ENCODE data around the gene GNB3. TPM values are rescaled to one million over a fixed set of nuclear protein-coding genes. Genes with fewer than 3 reads are reported as not detected.
"Not testable (repeated sequence)": the region's sequence is repeated elsewhere in the genome, so short reads cannot be mapped to it uniquely, and the experiment has no call there.

Gene GNB3
- total RNA-seq, 4 donors from 2014 or later, result 0.39 to 3.0 (median 2.1) TPM

DNA sequence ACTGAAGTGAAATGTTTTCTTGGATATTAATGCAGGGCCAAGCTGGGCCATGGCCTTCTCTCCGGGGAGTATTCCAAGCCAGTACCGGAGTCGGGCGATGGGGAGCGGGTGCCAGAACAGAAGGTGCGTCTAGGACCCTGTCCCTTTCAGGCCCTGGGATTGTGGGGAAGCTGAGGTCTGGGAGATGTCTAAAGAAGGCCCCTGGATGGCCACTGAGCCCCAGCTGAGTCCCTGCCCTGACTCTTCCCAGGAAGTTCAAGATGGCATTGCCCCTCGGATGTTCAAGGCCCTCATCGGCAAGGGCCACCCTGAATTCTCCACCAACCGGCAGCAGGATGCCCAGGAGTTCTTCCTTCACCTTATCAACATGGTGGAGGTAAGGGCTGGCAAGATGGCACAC lies 19.4 kb downstream of the GNB3 start:
- no peaks in the 10 kb centered on the region for H3K9me3 ChIP-seq
- intact Hi-C loops (cut with DNase I), result no loop called here

DNA sequence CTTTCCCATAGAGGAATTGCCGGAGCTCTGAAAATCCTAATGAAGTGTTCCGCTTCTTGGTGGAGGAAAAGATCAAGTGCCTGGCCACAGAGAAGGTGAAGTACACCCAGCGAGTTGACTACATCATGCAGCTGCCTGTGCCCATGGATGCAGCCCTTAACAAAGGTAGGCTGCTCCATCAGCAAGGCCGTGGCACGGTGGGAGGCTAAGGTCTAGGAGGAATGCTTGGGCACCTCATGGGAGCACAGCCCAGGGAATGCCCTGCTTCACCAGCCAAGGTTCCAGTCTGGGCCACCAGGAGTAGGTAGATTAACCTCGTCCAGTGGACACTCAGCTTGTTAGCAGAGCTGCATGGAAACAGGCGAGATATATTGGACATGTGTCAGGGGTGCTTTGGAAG lies 20.2 kb downstream of the GNB3 start:
- DNase-seq, result no peak
- H3K9me3 ChIP-seq, result no peaks in the 10 kb centered on the region
- intact Hi-C loops (cut with DNase I), result no loop called here
- H3K4me3 ChIP-seq (replicated peaks in 1 of 3), result no peak overlapping the region
- H3K36me3 ChIP-seq, result peaks cover 70 to 86% of the 10 kb centered on the region in 2 donors
- no peaks in the 10 kb centered on the region for H3K4me1 ChIP-seq
- WGBS, 2 donors, result 92 to 97% methylated on average over 5 to 7 of the region's 7 CpGs
- no peak for TF ChIP-seq POLR2A (IDR thresholded peaks at IDR 0.05)
- TF ChIP-seq, protein P1, sequence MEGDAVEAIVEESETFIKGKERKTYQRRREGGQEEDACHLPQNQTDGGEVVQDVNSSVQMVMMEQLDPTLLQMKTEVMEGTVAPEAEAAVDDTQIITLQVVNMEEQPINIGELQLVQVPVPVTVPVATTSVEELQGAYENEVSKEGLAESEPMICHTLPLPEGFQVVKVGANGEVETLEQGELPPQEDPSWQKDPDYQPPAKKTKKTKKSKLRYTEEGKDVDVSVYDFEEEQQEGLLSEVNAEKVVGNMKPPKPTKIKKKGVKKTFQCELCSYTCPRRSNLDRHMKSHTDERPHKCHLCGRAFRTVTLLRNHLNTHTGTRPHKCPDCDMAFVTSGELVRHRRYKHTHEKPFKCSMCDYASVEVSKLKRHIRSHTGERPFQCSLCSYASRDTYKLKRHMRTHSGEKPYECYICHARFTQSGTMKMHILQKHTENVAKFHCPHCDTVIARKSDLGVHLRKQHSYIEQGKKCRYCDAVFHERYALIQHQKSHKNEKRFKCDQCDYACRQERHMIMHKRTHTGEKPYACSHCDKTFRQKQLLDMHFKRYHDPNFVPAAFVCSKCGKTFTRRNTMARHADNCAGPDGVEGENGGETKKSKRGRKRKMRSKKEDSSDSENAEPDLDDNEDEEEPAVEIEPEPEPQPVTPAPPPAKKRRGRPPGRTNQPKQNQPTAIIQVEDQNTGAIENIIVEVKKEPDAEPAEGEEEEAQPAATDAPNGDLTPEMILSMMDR (IDR thresholded peaks at IDR 0.05), result no peak
- H3K27ac ChIP-seq, result no peak overlapping the region
- H3K27me3 ChIP-seq, result no peaks in the 10 kb centered on the region

More for the DNA sequence above, 19.4 kb downstream of the GNB3 start:
- no peaks in the 10 kb centered on the region for H3K4me1 ChIP-seq
- no peaks in the 10 kb centered on the region for H3K27me3 ChIP-seq
- H3K27ac ChIP-seq, result no peak overlapping the region
- 93 to 97% methylated on average over 9 of the region's 9 CpGs for WGBS, 2 donors
- H3K36me3 ChIP-seq, result peaks cover 72 to 90% of the 10 kb centered on the region in 2 donors
- TF ChIP-seq POLR2A (IDR thresholded peaks at IDR 0.05), result no peak
- TF ChIP-seq, protein P1 (IDR thresholded peaks at IDR 0.05), result no peak
- no peak for DNase-seq
- H3K4me3 ChIP-seq (replicated peaks in 1 of 3), result no peak overlapping the region

DNA sequence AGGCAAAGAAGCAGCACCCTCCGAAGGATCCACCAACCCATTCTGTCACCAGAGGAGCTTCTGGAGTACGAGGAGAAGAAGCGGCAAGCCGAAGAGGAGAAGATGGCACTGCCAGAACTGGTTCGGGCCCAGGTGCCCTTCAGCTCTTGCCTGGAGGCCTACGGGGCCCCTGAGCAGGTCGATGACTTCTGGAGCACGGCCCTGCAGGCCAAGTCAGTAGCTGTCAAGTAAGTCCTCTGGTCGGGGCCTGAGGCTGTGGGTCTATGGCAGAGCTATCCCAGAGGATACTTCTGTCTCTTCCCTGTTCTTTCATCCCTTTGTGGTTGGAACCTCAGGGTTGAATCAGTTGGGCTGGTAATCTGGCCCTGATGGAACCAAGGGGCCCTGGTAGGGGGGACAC lies 20.7 kb downstream of the GNB3 start:
- TF ChIP-seq POLR2A (IDR thresholded peaks at IDR 0.05), result no peak
- TF ChIP-seq, protein P1 (IDR thresholded peaks at IDR 0.05), result no peak
- no peak for DNase-seq
- H3K4me1 ChIP-seq, result no peaks in the 10 kb centered on the region
- H3K4me3 ChIP-seq (replicated peaks in 1 of 3), result no peak overlapping the region
- H3K9me3 ChIP-seq, result no peaks in the 10 kb centered on the region
- WGBS, 2 donors, result 97% methylated on average over 8 of the region's 9 CpGs
- no peak overlapping the region for H3K27ac ChIP-seq
- intact Hi-C loops (cut with DNase I), result no loop called here
- peaks cover 67 to 81% of the 10 kb centered on the region in 2 donors for H3K36me3 ChIP-seq
- no peaks in the 10 kb centered on the region for H3K27me3 ChIP-seq

- 93 to 95% methylated on average over 11 of the region's 11 CpGs for WGBS, 2 donors
- no peaks in the 10 kb centered on the region for H3K9me3 ChIP-seq
- TF ChIP-seq, protein P1 (IDR thresholded peaks at IDR 0.05), result no peak
- TF ChIP-seq POLR2A (IDR thresholded peaks at IDR 0.05), result no peak
- H3K27me3 ChIP-seq, result no peaks in the 10 kb centered on the region
- H3K4me3 ChIP-seq (replicated peaks in 1 of 3), result no peak overlapping the region
- intact Hi-C loops (cut with DNase I), result no loop called here
- DNase-seq, result no peak
- peaks cover 56 to 65% of the 10 kb centered on the region in 2 donors for H3K36me3 ChIP-seq
- H3K27ac ChIP-seq, result no peak overlapping the region
- peaks cover 4 to 5% of the 10 kb centered on the region in 2 donors for H3K4me1 ChIP-seq
Measured at GRCh38 chr12:6863033-6863432, 22.3 kb downstream of the GNB3 start.

DNA sequence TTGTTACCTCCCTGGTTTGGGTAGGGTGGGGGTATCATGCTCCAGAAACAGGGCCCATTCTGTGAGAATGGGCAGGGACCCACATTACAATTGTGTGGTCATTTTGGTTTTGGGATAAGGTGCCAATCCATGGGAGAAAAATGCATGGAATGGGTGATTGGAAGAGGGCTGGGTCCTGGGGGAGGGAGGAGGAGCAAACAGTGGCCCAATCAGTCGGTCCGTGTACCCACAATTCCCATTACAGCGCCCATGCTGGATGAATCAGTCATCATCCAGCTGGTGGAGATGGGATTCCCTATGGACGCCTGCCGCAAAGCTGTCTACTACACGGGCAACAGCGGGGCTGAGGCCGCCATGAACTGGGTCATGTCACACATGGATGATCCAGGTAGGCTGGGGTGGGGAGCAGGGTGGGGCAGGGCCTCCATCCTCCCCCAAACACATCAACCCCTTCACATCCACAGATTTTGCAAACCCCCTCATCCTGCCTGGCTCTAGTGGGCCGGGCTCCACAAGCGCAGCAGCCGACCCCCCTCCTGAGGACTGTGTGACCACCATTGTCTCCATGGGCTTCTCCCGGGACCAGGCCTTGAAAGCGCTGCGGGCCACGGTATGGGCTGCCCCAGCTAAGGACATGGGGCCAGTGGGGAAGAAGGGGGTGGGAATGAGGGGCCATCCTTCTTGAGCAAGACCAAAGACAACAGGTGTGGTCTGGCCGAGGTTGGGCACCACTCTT lies 23.0 kb downstream of the GNB3 start:
- no peak for TF ChIP-seq POLR2A (IDR thresholded peaks at IDR 0.05)
- TF ChIP-seq, protein P1 (IDR thresholded peaks at IDR 0.05), result no peak
- H3K4me1 ChIP-seq, result peaks cover 10 to 11% of the 10 kb centered on the region in 2 donors
- H3K27ac ChIP-seq, result no peak overlapping the region
- H3K27me3 ChIP-seq, result no peaks in the 10 kb centered on the region
- intact Hi-C loops (cut with DNase I), result no loop called here
- H3K9me3 ChIP-seq, result no peaks in the 10 kb centered on the region
- H3K4me3 ChIP-seq (replicated peaks in 1 of 3), result no peak overlapping the region
- no peak for DNase-seq
- peaks cover 48 to 58% of the 10 kb centered on the region in 2 donors for H3K36me3 ChIP-seq
- WGBS, 2 donors, result 94 to 100% methylated on average over 8 to 16 of the region's 16 CpGs

- intact Hi-C loops (cut with DNase I), result not testable (repeated sequence)
- H3K36me3 ChIP-seq, result peaks cover 49 to 50% of the 10 kb centered on the region in 2 donors
- WGBS, 2 donors, result 88 to 98% methylated on average over 5 of the region's 5 CpGs
Measured at GRCh38 chr12:6865307-6865706, 24.6 kb downstream of the GNB3 start.

More at GRCh38 chr12:6865307-6865706, 24.6 kb downstream of the GNB3 start:
- not testable (repeated sequence) for H3K27me3 ChIP-seq; H3K27ac ChIP-seq; H3K9me3 ChIP-seq; H3K4me3 ChIP-seq (replicated peaks in 1 of 3); DNase-seq
- peaks cover 16 to 23% of the 10 kb centered on the region in 2 donors for H3K4me1 ChIP-seq

All from thyroid gland (tissue), 4 donors.